M059J (cell line): ENCODE data around the gene RNF44. TPM values are rescaled to one million over a fixed set of nuclear protein-coding genes. Genes with fewer than 3 reads are reported as not detected.
A peak's percentile ranks its signal among the peaks of the same experiment; 100 is the strongest.

Source experiments
- DNase-seq: peaks from one replicate; pipeline ENCODE4 v3.0.0-alpha.2; 2012; ENCODE audit warnings: low read depth
- total RNA-seq: library from RNA; depleted of rRNA; stranded (reverse); fragments of >200 nt; shearing (Covaris generic); gene quantifications from 2 replicates; pipeline ENCODE4 v1.2.3, GENCODE V29; 2014

RNF44 gene
- total RNA-seq, 1 experiment from 2014 or later = 3.5 TPM

DNA sequence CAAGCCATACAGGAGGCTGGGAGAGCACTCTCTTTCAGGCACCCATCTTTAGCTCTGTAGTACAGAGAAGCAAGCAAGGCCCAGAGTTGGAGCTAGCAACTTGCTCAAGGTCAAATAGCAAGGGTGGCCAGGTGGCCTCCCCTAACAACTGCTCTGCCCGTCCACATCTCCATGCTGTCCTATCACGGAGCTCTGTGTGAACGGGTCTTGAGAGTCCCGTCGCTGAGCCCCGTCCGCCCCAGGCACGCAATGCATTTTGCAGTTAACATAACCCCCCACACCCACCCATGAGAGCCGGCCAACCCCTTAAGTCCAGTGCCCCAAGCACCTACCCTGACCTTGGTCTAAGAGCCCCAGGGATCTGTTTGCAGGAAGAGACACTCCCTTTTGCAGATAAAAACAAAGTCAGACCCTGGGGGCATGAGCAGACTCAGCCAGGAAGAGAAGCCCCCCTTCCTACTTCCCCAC, 1.5 kb downstream of the RNF44 start:
- no peak for DNase-seq

DNA sequence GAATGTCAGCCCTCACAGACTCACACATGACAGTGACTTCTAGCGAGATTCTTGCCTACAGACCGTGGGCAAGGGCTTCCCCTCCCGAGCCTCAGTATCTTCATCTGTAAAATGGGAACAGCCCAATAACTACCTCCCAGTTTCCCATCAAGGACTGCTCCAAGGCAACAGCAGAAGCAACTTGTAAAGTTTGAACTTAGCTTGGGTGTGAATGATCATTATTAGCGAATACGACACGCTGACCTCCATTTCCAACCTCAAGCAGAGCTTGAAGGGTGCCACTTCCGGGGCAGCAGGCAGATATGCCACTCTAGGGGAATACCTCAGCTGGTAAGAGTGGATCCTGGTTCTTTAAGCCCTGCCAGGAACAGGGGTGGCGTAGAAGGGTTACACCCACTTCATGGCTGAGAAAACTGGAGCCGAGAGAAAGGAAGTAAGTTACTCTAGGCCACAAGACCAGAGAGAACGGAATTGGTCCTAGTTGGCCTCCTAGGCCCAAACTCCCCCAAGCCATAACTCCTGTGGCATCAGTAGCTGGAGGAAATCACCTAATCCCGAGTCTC, 2.0 kb downstream of the RNF44 start:
- no peak for DNase-seq

DNA sequence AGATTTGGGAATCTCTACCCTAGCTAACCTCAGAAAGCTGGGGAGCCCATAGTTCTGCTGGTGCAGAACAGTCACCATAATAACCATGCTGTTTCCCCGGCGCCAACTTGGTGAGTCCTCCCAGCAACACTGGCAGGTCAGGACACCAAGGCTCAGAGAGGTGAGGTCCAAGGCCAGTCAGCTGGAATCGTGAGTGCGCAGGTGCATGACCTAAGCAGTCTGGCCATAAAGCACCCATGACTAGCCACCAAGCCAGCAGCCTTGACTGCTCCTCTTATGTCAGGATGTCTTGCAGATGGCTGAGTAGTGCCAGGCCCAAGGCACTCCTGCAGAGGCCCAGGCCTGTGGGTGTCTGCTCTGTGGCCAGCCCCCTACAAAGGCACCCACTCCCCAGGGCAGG, 2.6 kb downstream of the RNF44 start:
- no peak for DNase-seq

DNA sequence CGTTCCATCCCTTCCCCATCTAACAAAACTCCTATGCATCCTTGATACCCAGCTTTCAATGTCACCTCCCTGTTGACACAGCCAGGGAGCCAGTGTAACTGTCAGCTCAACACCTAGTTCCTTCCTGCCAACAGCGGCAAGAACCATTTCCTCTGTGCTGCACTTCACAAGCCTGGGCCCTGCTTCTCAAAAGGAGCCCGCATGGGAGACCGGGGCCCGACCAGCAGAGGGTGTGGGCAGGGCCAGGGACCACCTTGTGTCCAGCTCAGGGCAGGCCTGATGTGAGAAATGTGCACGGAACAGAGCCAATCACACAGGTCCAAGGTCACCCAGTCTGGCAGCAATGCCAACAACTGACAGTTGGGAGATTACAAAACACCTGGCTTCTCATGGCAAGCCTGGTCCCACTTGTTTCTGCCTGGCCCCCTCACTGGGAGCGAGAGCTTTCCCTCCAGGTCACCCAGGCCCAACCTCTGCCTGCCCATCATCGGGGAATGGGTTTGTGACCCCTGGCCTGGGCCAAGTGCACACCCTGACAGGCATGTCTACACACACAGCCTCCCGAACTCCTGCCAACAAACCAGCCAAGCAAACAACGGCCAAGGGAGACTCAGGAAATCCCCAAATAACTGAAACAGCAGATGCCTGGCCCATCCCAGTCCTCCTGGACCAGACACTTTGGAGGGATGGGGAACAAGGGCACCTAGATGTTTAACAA, 3.1 kb downstream of the RNF44 start:
- DNase-seq = no peak

DNA sequence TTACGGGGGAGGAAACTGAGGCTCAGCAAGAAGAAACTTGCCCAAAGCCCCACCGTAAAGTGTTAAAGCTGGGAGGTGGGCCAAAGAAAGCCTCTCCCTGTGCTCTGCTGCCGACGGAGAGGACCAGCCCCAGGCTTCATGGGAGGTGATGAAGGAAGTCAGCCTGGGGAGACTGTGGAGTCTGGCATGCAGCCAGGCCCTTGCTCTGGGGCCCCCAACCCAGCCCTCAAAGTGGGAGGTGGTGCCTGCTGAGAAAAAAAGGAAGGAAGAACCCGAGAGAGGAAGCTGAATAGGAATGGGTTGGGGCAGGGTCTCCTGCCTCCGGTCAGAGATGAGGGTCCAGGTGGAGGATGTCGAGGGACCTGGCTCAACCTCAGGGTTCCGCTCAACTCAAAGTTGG, 3.8 kb downstream of the RNF44 start:
- DNase-seq = no peak

DNA sequence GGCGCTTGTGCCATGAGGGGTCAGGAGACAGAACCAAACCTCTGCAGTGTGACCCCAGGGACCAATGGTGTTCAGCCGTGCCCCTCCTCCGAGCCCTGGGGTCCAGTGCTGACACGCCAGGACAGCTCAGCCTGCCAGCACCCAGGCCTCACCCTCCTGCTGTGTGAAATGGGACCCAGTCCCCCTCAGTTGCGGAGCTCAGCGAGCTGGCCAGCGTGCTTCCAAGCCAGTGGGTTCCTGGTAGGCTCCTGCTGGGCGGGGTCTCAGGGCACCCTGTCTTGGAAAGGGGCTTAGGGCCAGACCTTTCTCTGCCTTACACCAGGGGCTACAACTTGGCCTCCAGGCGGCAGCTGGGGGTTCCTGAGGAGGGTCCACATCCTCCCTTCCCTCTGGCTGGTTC, 4.4 kb downstream of the RNF44 start:
- no peak for DNase-seq

DNA sequence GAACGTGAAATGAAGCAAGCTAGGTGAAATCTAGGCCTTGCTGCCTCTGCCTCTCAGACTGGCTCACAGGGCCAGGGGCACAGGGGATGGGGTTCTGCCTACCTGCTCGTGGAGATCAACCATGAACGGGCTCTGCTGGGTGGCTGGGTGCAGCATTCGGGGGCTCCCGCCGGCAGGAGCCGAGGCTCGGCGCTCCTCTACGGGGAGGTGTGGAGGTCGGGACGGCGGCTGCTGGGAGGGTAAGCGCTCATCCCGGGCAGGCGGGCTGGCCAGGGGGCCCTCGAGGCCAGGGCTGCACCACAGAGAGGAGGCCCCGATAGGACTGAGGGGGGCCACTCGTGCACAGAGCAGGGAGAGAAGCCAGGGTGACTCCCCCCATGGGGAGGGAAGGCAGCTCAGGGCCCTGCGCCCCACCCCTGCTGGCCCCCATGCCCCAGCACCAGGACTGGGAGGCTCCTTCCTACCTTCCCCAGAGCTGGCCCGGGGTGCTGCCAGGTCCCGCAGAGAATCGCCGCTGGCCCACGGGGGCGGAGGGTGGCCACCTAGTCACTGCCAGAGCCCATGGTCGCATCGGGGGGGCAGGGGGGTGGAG, 5.2 kb downstream of the RNF44 start:
- no peak for DNase-seq

DNA sequence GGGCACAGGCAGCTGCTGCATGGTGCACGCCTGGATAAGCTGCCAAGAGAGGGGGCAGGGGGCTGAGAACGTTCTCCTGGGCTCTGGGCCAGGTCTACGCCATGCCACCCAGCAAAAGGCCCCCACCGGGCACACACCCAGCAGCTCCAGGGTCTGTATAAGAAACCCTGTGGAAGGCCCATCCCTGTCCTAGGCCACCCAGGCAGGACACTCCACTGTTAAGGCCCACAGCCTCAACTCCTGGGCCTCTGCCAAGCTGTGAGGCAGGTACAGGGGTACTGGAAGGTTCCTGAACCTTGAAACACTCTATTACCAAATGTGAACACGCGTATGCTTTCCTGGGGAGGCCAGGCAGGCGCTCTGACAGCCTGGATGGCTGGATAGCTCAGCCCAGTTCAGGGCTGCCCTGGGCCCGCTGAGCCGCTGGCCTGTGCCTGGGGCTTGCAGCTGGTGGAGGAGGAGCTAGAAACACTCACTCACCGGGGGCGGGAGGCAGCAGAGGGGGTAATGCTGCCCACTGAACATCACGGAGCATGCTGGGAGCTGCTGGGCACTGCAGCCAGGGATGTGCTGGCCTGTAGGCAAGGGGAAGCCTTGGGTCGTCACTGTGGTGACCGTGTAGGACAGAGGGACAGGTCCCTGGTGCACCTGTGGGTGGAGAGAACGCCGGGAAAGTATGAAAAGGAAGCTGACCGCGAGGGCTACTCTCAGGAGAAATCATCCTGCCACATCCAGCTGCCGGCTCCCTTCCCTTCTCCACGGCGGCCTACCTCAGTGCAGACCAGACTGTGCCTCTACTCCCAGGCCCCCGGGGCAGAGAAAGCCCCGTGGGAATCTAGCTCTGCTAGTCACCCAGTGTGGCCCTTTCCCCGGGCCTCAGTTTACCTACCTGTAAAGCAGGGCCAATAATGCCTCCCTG, 6.0 kb downstream of the RNF44 start:
- peak; percentile 36 for DNase-seq

DNA sequence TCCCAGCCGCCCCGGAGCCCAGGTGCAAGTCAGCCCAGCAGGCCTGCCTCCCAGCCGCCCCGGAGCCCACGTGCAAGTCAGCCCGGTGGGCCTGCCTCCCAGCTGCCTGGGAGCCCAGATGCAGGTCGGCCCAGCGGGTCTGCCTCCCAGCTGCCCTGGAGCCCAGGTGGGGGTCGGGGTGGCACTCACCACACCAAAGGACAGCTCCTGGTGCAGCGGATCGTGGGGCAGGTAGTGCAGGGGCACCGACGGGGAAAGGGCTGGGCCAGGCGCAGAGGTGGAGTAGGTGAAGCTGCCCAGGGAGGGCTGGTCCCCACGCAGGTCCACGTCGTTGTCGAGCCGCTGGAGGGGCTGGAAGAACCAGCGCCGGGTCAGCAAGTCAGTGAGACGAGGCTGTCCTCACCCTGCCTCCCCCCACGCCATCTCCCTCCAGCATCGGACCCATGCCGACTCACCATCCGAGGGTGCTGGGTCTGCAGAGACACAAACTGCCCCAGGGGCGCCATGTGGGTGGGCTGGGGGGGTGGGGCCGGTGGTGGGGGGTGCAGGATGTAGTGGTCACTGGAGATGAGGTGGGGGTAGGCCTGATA, 6.7 kb downstream of the RNF44 start:
- DNase-seq = no peak

DNA sequence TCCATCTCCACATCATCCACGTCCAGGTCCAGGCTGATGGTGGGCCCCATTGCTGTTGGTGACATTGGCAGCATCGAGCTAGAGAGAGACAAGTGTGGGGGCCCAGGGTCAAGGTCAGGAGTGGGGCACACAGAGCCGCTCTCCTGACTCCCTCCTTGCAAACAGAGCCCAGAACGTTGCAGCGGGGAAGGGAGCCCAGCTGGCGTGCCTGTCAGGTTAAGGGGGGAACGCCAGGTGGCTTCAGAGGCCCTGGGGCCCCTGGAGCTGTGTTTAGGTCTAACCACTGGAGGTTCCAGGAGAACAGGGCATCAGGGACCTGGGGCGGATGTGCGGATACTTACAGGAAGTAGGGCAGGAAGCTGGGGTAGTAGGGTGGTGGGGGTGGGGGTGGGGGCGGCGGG, 7.5 kb downstream of the RNF44 start:
- DNase-seq = no peak

DNA sequence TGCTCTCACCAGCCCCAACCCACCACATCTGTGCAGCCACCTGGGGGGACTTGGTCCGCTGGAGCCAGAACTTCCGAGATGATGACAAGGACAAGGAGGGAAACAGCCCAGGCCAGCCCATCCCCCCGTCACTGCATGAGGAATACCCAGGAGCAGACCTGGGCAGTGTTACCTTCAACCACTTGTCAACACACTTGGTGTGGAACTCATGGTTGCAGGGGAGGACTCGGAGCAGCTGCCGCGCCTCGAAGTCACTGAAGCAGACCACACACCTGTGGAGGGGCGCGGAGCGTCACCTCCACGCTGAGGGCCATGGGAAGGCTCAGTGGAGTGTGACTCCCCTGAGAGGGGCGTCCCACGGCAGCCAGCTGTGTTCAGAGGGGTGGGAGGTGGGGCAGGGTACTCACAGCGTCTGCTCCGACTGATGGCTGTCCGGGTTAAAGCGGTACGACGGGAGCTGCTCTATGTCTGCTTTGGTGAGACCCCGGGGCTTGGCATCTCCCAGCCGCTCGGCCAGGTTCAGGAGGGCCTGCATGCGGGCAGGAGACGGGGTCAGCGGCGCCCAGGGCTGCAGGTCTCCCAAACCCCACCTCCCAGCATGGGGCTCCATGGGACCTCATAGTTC, 8.0 kb downstream of the RNF44 start:
- no peak for DNase-seq

DNA sequence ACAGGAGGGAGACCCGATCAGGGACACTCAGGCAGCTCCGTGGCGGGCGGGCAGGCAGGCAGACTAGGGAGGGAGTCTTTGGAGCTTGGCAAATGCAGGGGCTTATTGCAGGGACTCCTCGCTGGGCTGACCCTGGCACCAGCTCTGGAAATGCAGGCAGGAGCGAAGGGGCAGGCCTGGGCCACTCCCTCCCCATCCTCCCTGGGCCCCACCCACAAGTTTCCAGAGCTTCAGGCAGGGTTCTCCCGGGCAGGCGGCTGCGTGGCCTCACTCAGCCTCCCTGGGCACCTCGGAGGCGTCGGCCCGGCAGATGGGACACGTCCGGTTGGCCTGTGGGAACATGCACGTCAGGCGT, 8.5 kb downstream of the RNF44 start:
- DNase-seq = no peak

DNA sequence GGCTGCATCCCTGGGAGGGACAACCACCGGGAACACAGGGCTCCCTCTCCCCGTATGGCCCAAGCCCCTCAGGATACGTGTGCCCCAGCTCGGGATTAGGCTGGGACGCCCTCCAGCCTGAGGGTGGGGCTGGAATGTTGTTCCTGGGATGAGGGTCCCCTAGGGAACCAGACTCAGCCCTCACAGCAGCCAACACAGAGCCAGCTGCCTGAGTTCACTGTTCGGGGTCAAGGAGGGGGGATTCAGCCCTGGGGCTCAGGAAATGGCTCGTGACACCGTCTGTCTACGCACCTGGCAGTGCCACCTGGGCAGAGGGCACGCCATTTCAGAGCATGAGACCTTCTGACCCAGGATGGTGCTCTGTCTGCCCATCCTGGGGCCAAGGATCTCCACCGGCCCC, 8.9 kb downstream of the RNF44 start:
- DNase-seq = no peak

DNA sequence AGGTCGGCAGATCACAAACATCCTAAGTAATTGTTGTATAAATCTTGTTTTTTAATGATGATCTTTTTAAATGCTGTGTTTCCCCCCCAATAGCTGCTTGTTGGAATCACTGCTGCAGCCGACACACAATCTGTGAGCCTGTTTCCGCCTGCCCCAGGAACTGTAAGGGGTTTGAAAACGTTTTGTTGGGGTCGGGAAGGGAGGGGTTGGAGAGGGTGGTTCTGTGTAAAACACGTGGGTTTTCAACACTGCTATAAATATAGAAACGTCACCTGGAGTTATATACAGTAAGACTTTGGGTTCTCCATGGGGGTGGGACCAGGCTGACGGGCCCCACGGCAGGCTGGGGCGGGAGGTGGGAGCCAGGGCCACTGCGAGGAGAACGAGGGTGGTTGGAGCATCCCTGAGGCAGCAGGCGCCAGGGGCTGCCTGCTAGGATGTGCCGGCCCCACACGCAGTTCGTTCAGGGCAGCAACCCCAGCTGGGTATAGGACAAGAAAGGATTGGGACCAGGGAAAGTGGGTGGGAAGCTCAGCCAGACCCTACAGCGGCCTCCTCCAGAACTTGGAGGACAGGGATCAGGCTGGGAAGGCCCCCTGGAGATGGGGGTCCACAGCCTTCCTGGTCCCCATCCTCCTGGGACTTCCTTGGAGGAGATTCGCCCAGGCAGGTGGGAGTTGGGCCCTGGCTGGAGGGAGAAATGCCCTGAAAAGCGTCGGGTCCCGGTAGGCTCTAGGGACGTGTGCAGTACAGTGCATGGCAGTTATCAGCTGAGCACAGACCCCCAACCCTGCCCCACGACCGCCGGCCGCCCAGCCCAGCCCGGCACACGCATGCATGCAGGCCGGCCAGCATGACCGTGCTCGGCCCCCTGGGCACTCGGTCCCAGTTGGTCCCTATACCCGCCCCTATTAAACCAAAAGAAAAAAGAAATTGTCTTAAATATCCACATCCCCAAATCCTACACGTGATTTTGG, 9.7 kb downstream of the RNF44 start:
- DNase-seq = no peak

DNA sequence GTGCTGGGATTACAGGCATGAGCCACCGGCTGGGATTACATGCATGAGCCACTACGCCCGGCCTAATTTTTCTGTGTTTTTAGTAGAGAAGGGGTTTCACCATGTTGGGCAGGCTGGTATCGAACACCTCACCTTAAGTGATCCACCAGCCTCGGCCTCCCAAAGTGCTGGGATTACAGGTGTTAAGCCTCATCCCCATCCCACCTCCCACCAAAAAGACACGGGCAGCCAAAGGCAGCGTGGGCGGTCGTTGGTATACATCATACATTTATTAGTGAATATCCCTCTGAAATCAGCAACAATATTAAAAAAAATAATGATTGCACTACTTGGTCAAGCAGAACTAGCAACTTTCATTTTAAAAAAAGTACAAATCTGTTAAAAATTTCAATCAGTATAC, 10.7 kb downstream of the RNF44 start:
- DNase-seq = no peak

DNA sequence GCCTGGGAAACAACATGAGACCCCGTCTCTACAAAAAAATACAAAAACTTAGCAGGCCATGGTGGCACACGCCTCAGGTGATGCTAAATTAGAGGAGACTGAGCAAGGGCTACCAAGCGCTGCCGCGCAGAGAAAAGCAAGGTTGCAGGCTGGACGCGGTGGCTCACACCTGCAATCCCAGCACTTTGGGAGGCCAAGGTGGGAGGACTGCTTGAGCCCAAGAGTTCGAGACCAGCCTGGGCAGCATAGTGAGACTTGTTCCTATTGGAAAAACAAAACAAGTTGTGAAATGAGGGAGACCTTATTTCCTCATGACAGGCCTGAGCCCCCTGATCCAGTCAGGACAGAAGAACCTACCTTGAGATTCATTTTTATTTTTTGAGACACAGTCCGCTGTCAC, 11.5 kb downstream of the RNF44 start:
- DNase-seq = no peak

DNA sequence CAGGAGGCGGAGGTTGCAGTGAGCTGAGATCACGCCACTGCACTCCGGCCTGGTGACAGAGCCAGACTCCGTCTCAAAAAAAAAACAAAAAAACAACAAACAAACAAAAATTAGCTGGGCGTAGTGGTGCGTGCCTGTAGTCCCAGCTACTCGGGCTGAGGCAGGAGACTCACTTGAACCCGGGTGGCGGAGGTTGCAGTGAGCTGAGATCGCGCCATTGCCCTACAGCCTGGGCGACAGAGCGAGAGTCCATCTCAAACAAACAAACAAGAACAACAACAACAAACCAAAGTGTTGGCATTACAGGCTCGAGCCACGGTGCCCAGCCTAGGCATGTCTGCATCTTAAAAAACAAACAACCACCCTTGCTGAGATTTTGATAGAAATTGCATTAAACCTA, 12.2 kb downstream of the RNF44 start:
- no peak for DNase-seq

DNA sequence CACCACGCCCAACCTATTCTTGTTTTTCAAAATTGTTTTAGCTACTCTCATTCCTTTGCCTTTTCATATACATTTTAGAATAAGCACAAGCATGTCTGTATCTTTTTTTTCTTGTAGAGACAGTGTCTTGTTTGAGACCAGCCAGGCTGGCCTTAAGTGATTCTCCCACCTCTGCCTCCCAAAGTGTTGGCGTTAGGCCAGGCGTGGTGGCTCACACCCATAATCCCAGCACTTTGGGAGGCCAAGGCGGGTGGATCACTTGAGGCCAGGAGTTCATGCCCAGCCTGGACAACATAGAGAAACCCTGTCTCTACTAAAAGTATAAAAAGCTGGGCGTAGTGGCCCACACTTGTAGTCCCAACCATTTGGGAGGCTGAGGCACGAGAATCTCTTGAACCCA, 13.1 kb downstream of the RNF44 start:
- no peak for DNase-seq

DNA sequence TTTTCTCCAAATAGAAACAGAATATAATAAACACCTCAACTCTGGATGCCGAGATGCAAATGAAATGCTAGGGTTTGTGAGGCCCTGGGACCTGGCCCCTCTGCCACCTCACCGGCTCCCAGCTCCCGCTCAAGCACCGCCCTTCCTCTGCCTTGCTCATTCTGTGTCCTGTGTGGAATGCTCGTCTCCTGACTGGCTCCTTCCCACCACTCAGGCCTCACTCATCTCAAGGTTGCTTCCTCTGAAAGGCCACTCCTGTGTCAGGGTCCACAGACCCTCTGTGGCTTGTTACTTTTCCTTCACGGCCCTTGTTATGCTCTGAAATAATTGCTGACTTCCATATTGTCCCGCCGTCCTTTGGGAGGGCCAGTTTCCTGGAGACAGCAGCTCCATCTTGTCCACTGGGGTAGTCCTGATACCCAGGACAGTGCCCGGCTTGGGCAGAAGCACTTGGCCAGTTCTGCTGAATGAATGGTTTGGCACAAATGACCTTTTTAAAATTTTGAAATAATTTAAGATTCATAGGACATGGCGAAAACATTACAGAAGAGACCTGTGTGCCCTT, 15.4 kb downstream of the RNF44 start:
- no peak for DNase-seq

DNA sequence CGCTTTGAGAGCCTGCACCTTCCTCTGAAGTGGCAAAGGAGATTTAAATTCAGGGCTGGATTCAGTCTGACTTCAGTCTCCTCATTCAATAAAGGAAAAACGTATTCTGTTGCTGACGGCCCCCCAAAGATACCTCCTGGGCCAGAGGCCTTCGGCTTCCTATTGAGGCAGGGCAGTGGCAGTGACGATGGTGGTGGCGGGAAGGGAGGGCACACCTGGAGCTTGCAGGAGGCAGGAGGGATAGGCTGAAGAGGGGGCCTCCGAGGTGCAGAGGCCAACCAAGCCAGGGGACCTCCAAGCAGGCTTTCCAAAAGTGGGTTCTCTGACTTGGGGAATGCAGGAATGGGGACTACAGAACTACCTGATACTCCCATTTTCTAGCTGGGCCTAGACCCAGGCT, 15.9 kb downstream of the RNF44 start:
- no peak for DNase-seq
